SU-DHL-6 (cell line): ENCODE measurements around the gene MAP7.

Experiments
- H2AFZ ChIP-seq: fragments of 200-600 bp; sonication (generic); 2 replicates; pipeline ENCODE4 v1.6.1; 2014; ENCODE audit warnings: low read depth, mild to moderate bottlenecking, moderate library complexity, mixed read lengths, antibody characterized with exemption, low read length; ENCODE audit not compliant: severe bottlenecking
- H3F3A ChIP-seq: fragments of 200-600 bp; shearing (Covaris generic); 2 replicates; pipeline ENCODE4 v1.6.0; 2016; ENCODE audit warnings: antibody characterized with exemption, mild to moderate bottlenecking; ENCODE audit not compliant: insufficient read depth
- H3K27ac ChIP-seq: fragments of 200-600 bp; sonication (generic); 2 replicates; pipeline ENCODE4 v1.5.1; 2016; ENCODE audit warnings: low read depth, mild to moderate bottlenecking, low read length, moderate library complexity, mixed read lengths
- H3K27me3 ChIP-seq: fragments of 200-600 bp; sonication (generic), shearing (Covaris generic); 2 replicates; pipeline ENCODE4 v1.6.0; 2014; ENCODE audit warnings: mild to moderate bottlenecking, low read length
- H3K36me3 ChIP-seq: fragments of 200-600 bp; sonication (generic); 2 replicates; pipeline ENCODE4 v1.6.1; 2014; ENCODE audit warnings: mild to moderate bottlenecking, low read length, mixed read lengths
- H3K4me2 ChIP-seq: fragments of 300-600, 200-600 bp; shearing (Covaris generic), sonication (generic); 2 replicates; pipeline ENCODE4 v1.6.0; 2014; ENCODE audit warnings: low read length, low read depth, mild to moderate bottlenecking; ENCODE audit not compliant: poor library complexity, severe bottlenecking
- H3K4me3 ChIP-seq: fragments of 200-600 bp; sonication (generic); 2 replicates; pipeline ENCODE4 v1.5.1; 2014; ENCODE audit warnings: antibody characterized with exemption, low read length, mild to moderate bottlenecking, mixed read lengths; ENCODE audit not compliant: insufficient read depth, poor library complexity, severe bottlenecking
- H3K79me2 ChIP-seq: fragments of 200-600 bp; sonication (generic); 2 replicates; pipeline ENCODE4 v1.6.1; 2014; ENCODE audit warnings: mild to moderate bottlenecking, low read length, moderate library complexity; ENCODE audit not compliant: insufficient read depth
- H3K9ac ChIP-seq: fragments of 200-600 bp; sonication (generic); 2 replicates; pipeline ENCODE4 v1.7.0; 2014; ENCODE audit warnings: mild to moderate bottlenecking, low read length
- H3K9me2 ChIP-seq: fragments of 200-600 bp; sonication (generic); replicated peaks from 2 replicates; pipeline ENCODE4 v1.6.1; 2014; ENCODE audit warnings: low read length; ENCODE audit not compliant: insufficient read depth
- H3K9me3 ChIP-seq: fragments of 200-600 bp; sonication (generic); 2 replicates; pipeline ENCODE4 v1.6.1; 2014; ENCODE audit warnings: low read length, mixed read lengths; ENCODE audit not compliant: insufficient read depth
- H4K20me1 ChIP-seq: fragments of 200-600 bp; sonication (generic); 2 replicates; pipeline ENCODE4 v1.6.1; 2014; ENCODE audit warnings: low read depth, mild to moderate bottlenecking, antibody characterized with exemption, low read length, moderate library complexity, mixed read lengths
- CTCF ChIP-seq: fragments of 200-600 bp; sonication (generic); IDR thresholded peaks from one replicate; pipeline ENCODE4 v1.5.1; 2017; ENCODE audit warnings: antibody characterized with exemption, mild to moderate bottlenecking, low read length, moderate library complexity; ENCODE audit not compliant: insufficient read depth, poor library complexity, severe bottlenecking
- EZH2phosphoT487 ChIP-seq: fragments of 200-600 bp; sonication (generic), shearing (Covaris generic); conservative IDR thresholded peaks from 2 replicates; pipeline ENCODE4 v1.6.1; 2018; ENCODE audit warnings: mild to moderate bottlenecking, antibody characterized with exemption, low read length, moderate library complexity, mixed read lengths

The MAP7 gene

GRCh38 chr6:136571496-136571895 is 21.3 kb upstream of the MAP7 start:
- TF ChIP-seq CTCF = no peak
- no peak for TF ChIP-seq EZH2phosphoT487

GRCh38 chr6:136571065-136571464 is 20.8 kb upstream of the MAP7 start:
- Histone ChIP-seq H3K36me3 (0 out of 2 replicates have a peak, but pooled peaks cover 3% of the 10 kb centered on the region), H3K4me2 (no peak overlapping the region)

More at GRCh38 chr6:136571496-136571895, 21.3 kb upstream of the MAP7 start:
- no peak overlapping the region for H3K4me2 ChIP-seq
- H3K27ac ChIP-seq = no peak overlapping the region
- no peak overlapping the region for H3K9ac ChIP-seq
- H3F3A ChIP-seq = no peaks in the 10 kb centered on the region
- 0 out of 2 replicates have a peak, but pooled peaks cover 3% of the 10 kb centered on the region for H3K36me3 ChIP-seq
- no peaks in the 10 kb centered on the region for H3K79me2 ChIP-seq
- no peak overlapping the region for H3K4me3 ChIP-seq
- peaks cover 9% of the 10 kb centered on the region; the same call in 1 of the 2 replicates for H3K9me3 ChIP-seq
- no peak overlapping the region for H2AFZ ChIP-seq
- H4K20me1 ChIP-seq = no peaks in the 10 kb centered on the region
- H3K27me3 ChIP-seq = no peaks in the 10 kb centered on the region
- H3K9me2 ChIP-seq = no peaks in the 10 kb centered on the region

DNA sequence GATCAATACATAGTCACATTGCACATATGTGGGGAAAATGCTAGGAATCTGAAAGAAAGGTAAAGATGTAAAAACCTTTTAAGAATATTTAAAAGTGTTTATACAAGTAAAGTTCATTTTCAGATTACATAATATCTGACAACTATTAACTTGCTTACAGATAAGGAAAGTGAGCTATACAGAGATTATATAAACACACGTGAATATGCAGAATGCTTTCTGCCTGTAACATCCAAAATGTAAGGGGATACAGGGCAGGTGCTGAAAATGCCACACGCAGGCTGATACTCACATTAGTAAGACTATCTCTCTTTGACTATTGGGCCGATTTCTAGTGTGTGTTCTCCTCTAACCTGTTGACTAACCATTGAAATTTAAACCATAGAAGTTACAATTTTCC is 17.9 kb upstream of the MAP7 start:
- Histone ChIP-seq H3F3A (no peaks in the 10 kb centered on the region), H3K79me2 (no peaks in the 10 kb centered on the region), H3K9ac (no peak overlapping the region), H3K27me3 (no peaks in the 10 kb centered on the region), H3K27ac (no peak overlapping the region), H4K20me1 (no peaks in the 10 kb centered on the region), H3K9me3 (peaks cover 9% of the 10 kb centered on the region; the same call in 1 of the 2 replicates), H3K4me3 (no peak overlapping the region), H2AFZ (no peak overlapping the region), H3K9me2 (no peaks in the 10 kb centered on the region), H3K36me3 (0 out of 2 replicates have a peak, but pooled peaks cover 3% of the 10 kb centered on the region), H3K4me2 (no peak overlapping the region)
- no peak for TF ChIP-seq EZH2phosphoT487
- TF ChIP-seq CTCF = no peak

More at GRCh38 chr6:136571065-136571464, 20.8 kb upstream of the MAP7 start:
- Histone ChIP-seq H4K20me1 (no peaks in the 10 kb centered on the region), H2AFZ (no peak overlapping the region), H3K27ac (no peak overlapping the region), H3K9me2 (no peaks in the 10 kb centered on the region), H3K79me2 (no peaks in the 10 kb centered on the region), H3K9me3 (peaks cover 9% of the 10 kb centered on the region; the same call in 1 of the 2 replicates), H3F3A (no peaks in the 10 kb centered on the region), H3K27me3 (no peaks in the 10 kb centered on the region), H3K4me3 (no peak overlapping the region), H3K9ac (no peak overlapping the region)
- TF ChIP-seq EZH2phosphoT487 (no peak), CTCF (no peak)
